GM10248 (cell line): ENCODE measurements around the gene STX10.
"Not testable (repeated sequence)": the region's sequence is repeated elsewhere in the genome, so short reads cannot be mapped to it uniquely, and the experiment has no call there.

Experiments
- CTCF ChIA-PET: fragments of 300-600 bp; sonication (Branson Sonifier 250); formaldehyde crosslinking; extraction: SDS; loops from one replicate; lab custom pipeline; 2021; ENCODE audit warnings: antibody characterized with exemption; lab: Yijun Ruan, JAX
- POLR2A ChIA-PET: fragments of 350-650 bp; sonication (Branson Sonifier 250); formaldehyde crosslinking; extraction: SDS; loops from one replicate; lab custom pipeline; 2020; ENCODE audit warnings: antibody characterized with exemption; lab: Yijun Ruan, JAX
- DNase-seq: peaks from one replicate; pipeline ENCODE4 v3.0.0; 2012; ENCODE audit errors: extremely low spot score
- CTCF ChIP-seq: IDR thresholded peaks from 2 replicates; pipeline ENCODE4 v1.5.1; 2012; ENCODE audit warnings: mild to moderate bottlenecking, low read depth; ENCODE audit errors: extremely low read depth, missing control alignments, control extremely low read depth

STX10 gene

GRCh38 chr19:13150187-13150930, at the start of gene STX10, which contains the start of gene IER2:
Gene STX10 (minus strand): TSS chr19:13150375. CDS start chr19:13150173, 202 bp downstream.
Gene IER2 (plus strand): TSS chr19:13150411. CDS start chr19:13153187, 2,776 bp downstream.
- peak; percentile 94 for DNase-seq
- TF ChIP-seq CTCF = peak; percentile 51
- CTCF ChIA-PET = interaction anchor here (0.6 to 2.1 kb wide), 5 partner anchors 22 to 112 kb away, joined by 3 to 9 read pairs (median 3); no protein-coding TSS in a partner anchor
- POLR2A ChIA-PET = interaction anchor here (0.7 kb wide), 1 partner anchor 20 kb away, joined by 3 read pairs; no protein-coding TSS in a partner anchor

- no peak for DNase-seq
- CTCF ChIA-PET = interaction anchor here (1.1 kb wide), 1 partner anchor 64 kb away, joined by 3 read pairs; no protein-coding TSS in a partner anchor
- POLR2A ChIA-PET = no interaction called here
- no peak for TF ChIP-seq CTCF
Observed at GRCh38 chr19:13198634-13199033, 48.5 kb upstream of the STX10 start.

- CTCF ChIA-PET = interaction anchor here (0.7 to 4.6 kb wide), 32 partner anchors 9 to 536 kb away, joined by 3 to 44 read pairs (median 6); no protein-coding TSS in a partner anchor
- TF ChIP-seq CTCF = peak; percentile 78
- peak; percentile 69 for DNase-seq
- POLR2A ChIA-PET = no interaction called here
Observed at GRCh38 chr19:13195678-13196077, 45.5 kb upstream of the STX10 start.

GRCh38 chr19:13190781-13191540, 40.8 kb upstream of the STX10 start:
- CTCF ChIA-PET = interaction anchor here (1.3 kb wide), 1 partner anchor 35 kb away, joined by 3 read pairs; no protein-coding TSS in a partner anchor

GRCh38 chr19:13189600-13189999, 39.4 kb upstream of the STX10 start:
- no peak for DNase-seq
- POLR2A ChIA-PET = no interaction called here
- CTCF ChIA-PET = no interaction called here
- no peak for TF ChIP-seq CTCF

More at GRCh38 chr19:13190781-13191540, 40.8 kb upstream of the STX10 start:
- no peak for TF ChIP-seq CTCF
- DNase-seq = no peak
- POLR2A ChIA-PET = no interaction called here

- POLR2A ChIA-PET = no interaction called here
- TF ChIP-seq CTCF = no peak
- CTCF ChIA-PET = no interaction called here
- DNase-seq = no peak
Observed at GRCh38 chr19:13187419-13187818, 37.2 kb upstream of the STX10 start.

GRCh38 chr19:13186688-13187087, 36.5 kb upstream of the STX10 start:
- POLR2A ChIA-PET = interaction anchor here (0.6 kb wide), 1 partner anchor 8 kb away, joined by 8 read pairs; no protein-coding TSS in a partner anchor
- CTCF ChIA-PET = interaction anchor here (1.0 to 1.9 kb wide), 2 partner anchors 8 kb away, joined by 3 to 12 read pairs; no protein-coding TSS in a partner anchor
- DNase-seq = not testable (repeated sequence)

GRCh38 chr19:13185763-13186657, 35.8 kb upstream of the STX10 start:
- ChIA-PET CTCF (interaction anchor here (1.0 to 1.9 kb wide), 2 partner anchors 8 to 9 kb away, joined by 3 to 12 read pairs; no protein-coding TSS in a partner anchor), POLR2A (interaction anchor here (0.6 kb wide), 1 partner anchor 8 kb away, joined by 8 read pairs; no protein-coding TSS in a partner anchor)
- not testable (repeated sequence) for DNase-seq

GRCh38 chr19:13184926-13185325, 34.8 kb upstream of the STX10 start:
- POLR2A ChIA-PET, CTCF ChIA-PET, DNase-seq: not testable (repeated sequence)
